ENCODE measurements around the gene ADAMTS17.

GRCh38 chr15:99923711-99924110 lies 418.1 kb downstream of the ADAMTS17 start:
- no peak for TF ChIP-seq ZNF263 (CRISPR knock-in tag; IDR thresholded peaks at IDR 0.05; ENCODE audit: low read depth)
- TF ChIP-seq CTCF (IDR thresholded peaks at IDR 0.05) = no peak
- TF ChIP-seq RORB (CRISPR knock-in tag; IDR thresholded peaks at IDR 0.05) = no peak
- TF ChIP-seq TCF7 (CRISPR knock-in tag; IDR thresholded peaks at IDR 0.05; ENCODE audit: low read depth) = no peak
- TF ChIP-seq USF2 (CRISPR knock-in tag; IDR thresholded peaks at IDR 0.05) = no peak
- TF ChIP-seq NR2C2 (CRISPR knock-in tag; IDR thresholded peaks at IDR 0.05) = no peak
